GM18873 (cell line): Measurements from ENCODE around the gene RDH16.
A peak's percentile ranks its signal among the peaks of the same experiment; 100 is the strongest.

Source experiments
- ATAC-seq: cut with Tn5 transposase; IDR thresholded peaks from one replicate; pipeline ENCODE4 v1.9.1; 2021; ENCODE audit warnings: mild to moderate bottlenecking, moderate library complexity, moderate number of reproducible peaks; ENCODE audit not compliant: unreplicated experiment, low FRiP score

Gene RDH16

GRCh38 chr12:56957229-56958052 lies at the start of gene RDH16:
Gene RDH16 (minus strand): TSS chr12:56957608. CDS start chr12:56957462, 146 bp downstream.
- ATAC-seq = no peak

- ATAC-seq = no peak
These were observed 49.5 kb upstream of the RDH16 start for GRCh38 chr12:57006809-57007475.

- ATAC-seq = no peak
These were observed 48.8 kb upstream of the RDH16 start, which contains the start of gene ZBTB39 for GRCh38 chr12:57005980-57006808. Gene ZBTB39 (minus strand): TSS chr12:57006546. CDS start chr12:57004917, 1,629 bp downstream.

GRCh38 chr12:57004651-57005050 lies 47.2 kb upstream of the RDH16 start:
- ATAC-seq = no peak

- ATAC-seq = no peak
These were observed 46.0 kb upstream of the RDH16 start for GRCh38 chr12:57003395-57003794.

GRCh38 chr12:57001448-57001906 lies 44.1 kb upstream of the RDH16 start:
- ATAC-seq = no peak

GRCh38 chr12:57000393-57000792 lies 43.0 kb upstream of the RDH16 start:
- ATAC-seq = no peak

GRCh38 chr12:56999456-56999855 lies 42.0 kb upstream of the RDH16 start:
- ATAC-seq = no peak

GRCh38 chr12:56998981-56999380 lies 41.6 kb upstream of the RDH16 start:
- ATAC-seq = peak; percentile 67

- ATAC-seq = no peak
These were observed 40.9 kb upstream of the RDH16 start for GRCh38 chr12:56998316-56998715.

- ATAC-seq = no peak
These were observed 39.6 kb upstream of the RDH16 start for GRCh38 chr12:56996793-56997545.

- no peak for ATAC-seq
These were observed 38.6 kb upstream of the RDH16 start for GRCh38 chr12:56995930-56996496.

- ATAC-seq = no peak
These were observed 38.0 kb upstream of the RDH16 start for GRCh38 chr12:56995201-56995929.

GRCh38 chr12:56994231-56994746 lies 36.9 kb upstream of the RDH16 start:
- ATAC-seq = no peak

- no peak for ATAC-seq
These were observed 35.9 kb upstream of the RDH16 start for GRCh38 chr12:56993346-56993745.

GRCh38 chr12:56991319-56992246 lies 34.2 kb upstream of the RDH16 start:
- no peak for ATAC-seq

- ATAC-seq = no peak
These were observed 33.4 kb upstream of the RDH16 start for GRCh38 chr12:56990648-56991318.
